HS-5 (cell line): ENCODE measurements around the gene UCP1.
"Not testable (repeated sequence)": the region's sequence is repeated elsewhere in the genome, so short reads cannot be mapped to it uniquely, and the experiment has no call there.

Source experiments
- DNase-seq: peaks from one replicate; pipeline ENCODE4 v3.0.0-alpha.2; 2012; ENCODE audit warnings: low read depth

Gene UCP1

GRCh38 chr4:140533951-140534480 is 34.7 kb downstream of the UCP1 start:
- no peak for DNase-seq

GRCh38 chr4:140529434-140529833 is 39.3 kb downstream of the UCP1 start:
- no peak for DNase-seq

GRCh38 chr4:140523857-140524742 is 44.7 kb downstream of the UCP1 start, which contains the start of gene ELMOD2:
Gene ELMOD2 (plus strand): TSS chr4:140524168. CDS start chr4:140525429, 1,261 bp downstream.
- peak; percentile 74 for DNase-seq

GRCh38 chr4:140523370-140523856 is 45.3 kb downstream of the UCP1 start:
- no peak for DNase-seq

DNA sequence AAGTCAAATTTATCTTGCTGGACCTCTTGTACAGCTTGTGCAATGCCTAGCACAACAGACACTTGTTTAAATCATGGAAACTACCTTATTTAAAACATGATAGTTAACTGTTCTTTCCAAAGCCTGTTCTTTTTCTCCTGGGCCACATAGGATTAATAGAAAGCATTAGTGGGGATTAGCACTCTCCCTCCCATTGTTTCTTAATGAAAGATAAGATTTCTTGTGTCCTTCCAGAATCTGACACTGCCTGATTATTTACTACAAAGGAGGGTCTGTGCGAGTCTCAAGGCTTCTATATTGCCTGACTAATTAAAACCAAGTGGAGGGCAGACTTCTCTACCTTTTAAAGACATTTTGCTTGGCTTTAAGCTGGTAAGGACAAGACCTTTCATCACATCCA is 53.3 kb downstream of the UCP1 start:
- no peak for DNase-seq

- DNase-seq = not testable (repeated sequence)
These were observed 55.0 kb downstream of the UCP1 start for GRCh38 chr4:140513765-140514164.
